Esophagus mucosa (tissue), 1 donor: ENCODE measurements around the gene USP27X. TPM values are rescaled to one million over a fixed set of nuclear protein-coding genes. Genes with fewer than 3 reads are reported as not detected.

Experiments
- ATAC-seq: fragments of 200-7000 bp; cut with Tn5 transposase; one replicate; pipeline ENCODE4 v1.9.1; 2020
- total RNA-seq: library from RNA; stranded (reverse); gene quantifications from one replicate; pipeline ENCODE4 v1.2.4, GENCODE V29; 2023
- donor health status: DM: yes; HTN: yes; CAD: no.

USP27X gene
- total RNA-seq, result 1.2 TPM

DNA sequence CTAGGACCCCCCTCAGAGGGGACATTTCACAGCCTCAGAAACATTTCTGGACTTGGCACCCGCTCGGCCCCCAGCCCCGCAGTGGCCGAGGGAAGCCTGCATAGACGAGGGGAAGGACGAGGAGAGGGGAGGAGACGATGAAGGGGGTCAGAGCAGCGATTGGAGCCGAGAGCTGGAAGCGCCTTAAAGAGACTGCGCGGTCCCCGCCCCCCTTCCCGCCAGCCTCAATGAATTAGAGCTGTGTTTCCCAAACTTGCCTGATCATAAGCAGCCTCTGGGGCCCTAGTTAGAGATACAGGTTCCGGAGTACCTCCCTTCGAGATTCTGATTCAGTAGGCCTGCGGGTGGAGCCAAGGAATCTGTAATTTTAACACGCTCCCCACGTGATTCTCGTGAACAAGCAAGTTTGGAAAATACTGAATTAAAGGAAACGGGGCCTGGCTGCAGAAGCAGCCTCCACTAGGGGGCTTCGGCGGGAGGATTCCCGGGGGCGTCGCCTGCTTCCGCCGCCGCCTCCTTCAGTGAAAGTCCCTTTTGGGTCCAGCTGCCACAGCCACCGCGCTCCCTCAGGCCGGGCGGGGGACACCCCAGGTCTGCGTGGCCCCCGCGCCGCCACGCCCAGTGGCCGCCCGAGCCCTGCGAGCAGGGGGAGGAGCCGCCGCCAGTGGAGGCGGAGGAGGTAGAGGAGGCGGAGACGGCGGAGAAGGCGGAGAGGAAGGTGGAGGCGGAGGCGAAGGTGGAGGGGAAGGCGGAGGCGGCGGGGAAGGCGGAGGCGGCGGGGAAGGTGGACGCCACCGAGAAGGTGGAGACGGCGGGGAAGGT lies at the start of gene USP27X:
Gene USP27X (plus strand): TSS at position 651 of the 822 bp plus-strand sequence. CDS start 824 bp downstream, outside the sequence.
- peak; percentile 91 for ATAC-seq

DNA sequence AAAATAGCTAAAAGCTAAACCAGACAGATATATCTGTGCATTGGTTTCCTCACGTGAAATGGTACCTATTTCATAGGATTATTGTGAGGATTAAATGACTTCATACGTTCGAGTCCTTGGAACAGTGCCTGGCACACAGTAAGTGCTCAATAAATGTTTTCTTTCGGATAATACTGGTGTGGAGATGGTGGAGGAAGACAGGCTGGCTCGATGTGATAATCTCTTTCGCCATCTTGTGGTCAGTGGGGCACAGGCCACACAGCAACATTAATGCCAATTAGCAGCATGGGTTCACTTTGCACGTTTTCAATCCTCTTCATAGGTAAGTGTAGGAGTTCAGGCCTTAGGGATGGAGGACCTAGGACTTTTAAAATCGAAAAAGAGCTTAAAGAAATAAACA lies 40.9 kb upstream of the USP27X start:
- ATAC-seq, result peak; percentile 44

DNA sequence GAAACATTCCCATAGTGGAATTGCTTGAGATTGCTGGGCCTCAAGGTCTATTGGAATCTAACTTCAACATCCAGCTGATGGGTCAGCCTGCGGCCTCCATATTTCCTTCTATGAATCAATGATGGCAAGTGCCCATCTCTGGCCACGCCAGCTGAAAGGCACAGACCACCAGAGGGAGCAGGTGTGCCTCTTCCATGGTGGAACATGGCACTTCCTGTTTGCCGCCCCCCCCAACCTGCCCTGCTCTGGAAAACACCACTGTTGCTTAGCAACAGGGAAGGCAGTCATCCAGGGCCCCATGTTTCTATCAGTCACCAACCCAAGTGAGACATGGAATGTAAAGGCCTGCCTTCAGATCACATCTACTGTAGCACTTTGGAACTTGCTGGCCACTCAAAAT lies 38.6 kb upstream of the USP27X start:
- peak; percentile 31 for ATAC-seq

DNA sequence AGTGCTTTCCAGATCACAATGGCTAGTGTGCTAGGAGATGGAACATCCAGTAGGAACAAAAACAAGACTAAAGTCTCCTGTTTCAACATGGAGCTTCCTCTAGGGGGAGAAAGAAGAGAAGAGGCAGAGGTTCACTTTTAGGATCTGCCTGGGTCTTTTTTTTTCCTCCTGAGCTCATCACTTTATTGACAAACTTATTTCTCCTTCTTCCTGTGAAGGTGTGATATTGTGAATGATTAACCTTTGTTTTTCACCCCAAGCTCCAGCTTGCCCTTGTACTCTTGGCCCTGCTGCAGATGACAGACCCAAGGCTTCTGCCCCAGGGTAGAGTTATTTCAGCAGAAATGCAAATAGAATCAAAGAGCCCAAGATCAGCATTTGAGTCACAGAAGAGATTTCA lies 36.7 kb upstream of the USP27X start:
- no peak for ATAC-seq

DNA sequence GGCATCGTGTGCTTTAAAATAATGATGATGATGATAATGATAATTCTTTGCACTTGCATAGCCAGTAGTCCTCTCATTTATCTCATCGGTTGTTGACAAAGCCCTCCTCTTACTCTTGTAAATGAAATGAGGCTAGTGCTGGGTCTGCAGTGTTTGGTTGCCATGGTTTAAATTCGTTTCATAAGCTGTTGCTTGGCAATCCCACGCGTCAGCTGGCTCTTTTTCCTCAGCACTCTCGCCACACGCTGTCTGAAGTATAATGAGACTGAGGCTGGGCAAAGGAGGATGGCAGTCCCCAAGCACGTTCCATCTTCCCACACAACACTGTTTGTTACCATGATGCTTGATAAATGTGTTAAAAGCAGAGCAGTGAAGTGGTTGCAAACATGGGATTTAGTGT lies 34.7 kb upstream of the USP27X start:
- ATAC-seq, result no peak

DNA sequence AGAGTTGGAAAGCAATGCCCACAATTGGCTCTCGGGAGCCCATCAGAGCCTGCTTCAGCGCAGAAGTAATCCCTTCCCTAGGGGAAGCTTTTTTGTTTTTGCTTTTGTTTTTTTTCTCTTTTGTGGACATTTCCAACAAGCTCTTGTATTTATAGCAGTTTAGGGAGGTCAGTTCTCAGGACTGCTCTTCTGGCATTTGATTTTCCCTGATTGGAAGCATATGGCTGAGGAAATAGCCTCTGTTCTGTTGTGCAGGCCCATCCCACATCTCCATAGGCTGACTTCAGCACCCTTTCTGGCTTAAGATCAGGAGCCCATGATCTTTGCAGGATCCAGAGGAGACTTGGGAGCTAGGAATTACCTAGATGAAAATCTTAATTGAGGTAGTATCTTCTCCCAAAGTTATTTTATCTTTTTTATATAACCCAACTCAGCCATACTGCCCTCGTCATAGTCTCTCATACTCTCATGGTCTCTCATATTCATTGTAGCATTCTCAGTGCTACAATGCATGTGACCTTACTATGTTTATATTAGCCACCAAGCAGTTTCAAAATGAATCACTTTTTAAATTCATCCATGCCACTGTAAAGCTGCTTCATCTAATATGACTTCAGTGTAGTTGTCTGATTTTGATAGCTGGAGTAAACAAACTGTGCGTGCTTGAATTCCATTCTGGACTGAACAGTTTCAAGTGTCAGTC lies 33.4 kb upstream of the USP27X start:
- no peak for ATAC-seq

DNA sequence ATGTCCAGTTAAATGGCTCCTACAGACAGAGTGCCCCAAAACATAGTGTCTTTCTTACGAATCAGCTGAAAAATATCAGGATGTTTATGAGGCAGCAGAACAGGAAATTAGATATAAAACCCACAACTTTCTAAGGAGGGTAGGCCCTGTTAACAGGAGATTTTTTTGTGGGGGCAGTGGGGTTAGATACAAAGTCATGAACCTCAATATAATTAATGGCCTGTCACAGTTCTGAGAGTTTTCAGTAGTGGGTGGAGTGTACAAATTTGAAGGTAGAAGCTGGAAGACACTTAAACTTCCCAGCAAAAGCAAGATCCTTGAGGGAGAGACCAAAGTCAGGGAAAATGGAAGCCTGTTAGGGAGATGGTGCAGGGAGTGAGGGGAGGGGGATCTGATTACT lies 32.8 kb upstream of the USP27X start:
- ATAC-seq, result no peak

DNA sequence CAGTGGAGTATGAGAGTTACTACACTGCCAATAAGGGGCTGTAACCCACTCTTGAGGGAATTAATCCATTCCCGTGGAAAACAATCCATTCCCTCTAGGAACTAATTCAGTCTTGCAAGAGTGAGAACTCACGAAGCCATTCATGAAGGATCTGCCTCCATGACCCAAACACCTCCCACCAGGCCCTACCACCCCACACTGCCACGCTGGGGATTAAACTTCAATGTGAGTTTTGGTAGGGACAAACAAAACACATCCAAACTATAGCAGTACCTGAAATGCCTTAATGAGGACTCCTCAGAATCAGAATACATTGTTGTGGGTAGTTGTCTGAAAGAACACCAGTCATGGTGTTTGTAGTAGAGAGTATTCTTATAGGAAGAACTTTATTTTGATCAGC lies 31.0 kb upstream of the USP27X start:
- no peak for ATAC-seq

DNA sequence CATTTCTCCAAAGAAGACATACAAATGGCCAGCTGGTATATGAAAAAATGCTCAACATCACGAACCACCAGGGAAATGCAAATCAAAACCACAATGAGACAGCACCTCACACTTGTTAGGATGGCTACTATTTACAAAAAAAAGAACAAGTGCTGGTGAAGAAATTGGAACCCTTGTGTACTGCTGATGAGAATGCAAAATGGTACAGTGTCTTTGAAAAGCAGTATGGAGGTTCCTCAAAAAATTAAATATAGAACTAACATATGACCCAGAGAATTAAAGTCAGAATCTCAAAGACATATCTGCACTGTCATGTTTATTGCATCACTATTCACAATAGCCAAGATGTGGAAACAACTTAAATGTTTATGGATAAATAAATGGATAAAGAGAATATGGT lies 29.3 kb upstream of the USP27X start:
- no peak for ATAC-seq

DNA sequence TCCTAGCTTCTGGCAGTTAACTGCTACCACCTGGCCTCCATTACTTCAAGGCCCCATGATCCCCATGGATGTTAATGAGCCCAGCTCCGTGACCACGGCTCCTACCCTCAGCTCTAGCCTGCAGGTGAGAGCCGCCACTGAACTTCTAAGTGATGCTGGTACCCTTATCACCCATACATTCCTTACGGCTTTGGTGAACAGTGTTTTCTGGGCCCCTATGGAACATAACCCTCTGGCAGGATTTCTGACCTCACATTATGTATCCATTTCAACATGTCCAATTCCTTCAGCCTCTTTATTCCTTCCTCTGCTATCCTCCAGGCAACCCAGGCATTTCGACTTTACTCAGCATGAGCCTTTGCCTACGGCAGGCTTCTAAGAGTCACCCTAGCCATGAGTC lies 25.6 kb upstream of the USP27X start:
- ATAC-seq, result no peak

DNA sequence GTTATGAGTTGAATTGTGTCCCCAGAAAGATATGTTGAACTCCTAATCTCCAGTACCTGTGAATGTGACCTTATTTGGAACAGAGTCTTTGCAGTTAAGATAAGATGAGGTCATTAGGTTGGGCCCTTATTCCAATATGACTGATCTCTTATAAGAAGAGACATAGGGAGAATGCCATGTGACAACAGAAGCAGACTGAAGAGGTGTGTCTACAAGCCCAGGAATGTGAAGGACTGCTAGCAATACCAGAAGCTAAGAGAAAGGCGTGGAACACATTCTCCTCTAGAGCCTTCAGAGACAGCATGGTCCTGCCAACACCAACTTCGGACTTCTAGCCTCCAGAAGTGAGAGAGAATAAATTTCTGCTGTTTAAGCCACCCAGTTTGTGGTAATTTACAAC lies 22.5 kb upstream of the USP27X start:
- ATAC-seq, result no peak

DNA sequence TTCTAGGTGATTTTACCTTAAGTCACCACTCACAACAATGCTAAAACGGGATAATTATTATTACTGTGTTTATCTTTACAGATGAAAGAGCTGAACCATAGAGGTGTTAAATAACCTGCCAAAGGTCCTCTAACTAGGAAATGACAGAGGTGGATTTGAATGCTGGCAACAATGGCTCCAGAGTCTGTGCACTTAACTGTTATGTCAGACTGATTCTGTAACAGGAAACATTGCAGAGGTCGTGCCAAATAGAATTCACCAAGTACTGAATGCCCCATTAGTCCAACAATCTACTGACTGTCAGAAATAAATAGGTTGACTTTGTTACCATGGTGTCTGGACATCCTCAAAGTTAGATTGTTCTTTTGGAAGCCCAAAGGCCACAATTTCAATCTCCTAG lies 20.9 kb upstream of the USP27X start:
- ATAC-seq, result no peak

DNA sequence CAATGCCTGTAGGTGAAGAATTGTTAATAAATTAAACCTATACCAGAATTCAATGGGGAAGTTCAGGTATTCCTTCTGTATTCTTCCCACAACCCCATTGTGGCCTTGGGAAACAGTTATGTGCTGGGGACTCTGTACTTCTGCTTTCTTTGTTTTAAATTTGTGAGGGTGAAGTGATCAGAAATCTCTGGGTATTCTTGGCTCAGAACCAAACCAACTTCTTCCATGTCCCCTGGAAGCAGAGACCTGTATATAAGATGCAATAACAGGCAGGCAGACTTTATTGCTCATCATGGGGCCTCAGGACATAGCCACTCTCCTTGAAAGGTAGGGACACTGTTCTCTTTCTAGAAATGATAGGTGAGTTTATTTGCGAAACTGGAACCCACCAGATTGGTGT lies 19.8 kb upstream of the USP27X start:
- ATAC-seq, result no peak

DNA sequence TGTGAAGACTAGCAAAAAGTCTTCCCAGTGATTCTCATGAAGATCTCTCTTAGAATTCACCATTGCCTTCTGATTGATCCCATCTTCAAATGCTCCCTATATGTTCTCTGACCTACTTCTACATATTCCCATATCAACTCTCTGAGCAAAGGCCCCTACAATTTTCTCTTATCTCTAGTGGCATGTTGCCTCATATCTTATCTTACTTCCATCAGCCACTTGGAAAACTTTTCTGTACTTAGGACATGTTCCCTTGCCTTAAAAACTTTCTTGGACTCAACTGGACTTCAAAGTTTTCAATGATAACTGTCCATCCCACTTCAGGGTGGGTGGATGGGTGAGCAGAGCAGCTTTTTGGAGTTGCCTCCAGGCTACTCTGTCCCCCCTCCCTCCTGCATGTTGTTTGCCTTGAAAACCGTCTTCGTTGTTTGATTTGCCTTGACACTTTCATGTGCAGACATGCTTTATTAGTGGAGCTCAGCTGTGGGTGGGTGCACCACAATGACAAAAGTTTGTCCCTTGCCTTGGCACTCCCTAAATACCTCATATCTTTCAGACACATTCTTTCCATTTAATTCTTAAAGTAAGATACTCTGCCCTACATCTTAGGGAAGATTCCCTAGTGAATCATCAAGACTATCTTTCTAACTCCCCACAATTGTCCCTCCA lies 18.3 kb upstream of the USP27X start:
- ATAC-seq, result no peak

DNA sequence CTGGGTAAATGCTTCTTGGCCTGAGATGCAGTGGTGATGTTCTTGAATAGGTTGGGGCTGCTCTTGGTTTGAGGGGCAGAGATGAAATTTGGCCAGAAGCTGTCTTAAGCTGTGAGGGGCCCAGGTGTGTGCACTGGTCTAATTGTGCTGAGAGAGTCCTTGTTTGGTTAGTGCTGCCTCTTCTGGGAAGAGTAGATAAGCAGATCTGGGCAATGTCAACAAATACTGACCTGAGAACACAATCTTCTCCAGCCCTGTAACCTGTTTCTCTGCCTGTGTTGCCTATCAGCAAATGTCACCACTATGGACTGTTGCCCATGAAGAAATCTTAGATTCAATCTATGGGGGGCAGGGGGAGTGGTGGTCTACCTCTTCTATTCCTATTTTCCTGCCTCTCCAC lies 17.2 kb upstream of the USP27X start:
- ATAC-seq, result no peak

DNA sequence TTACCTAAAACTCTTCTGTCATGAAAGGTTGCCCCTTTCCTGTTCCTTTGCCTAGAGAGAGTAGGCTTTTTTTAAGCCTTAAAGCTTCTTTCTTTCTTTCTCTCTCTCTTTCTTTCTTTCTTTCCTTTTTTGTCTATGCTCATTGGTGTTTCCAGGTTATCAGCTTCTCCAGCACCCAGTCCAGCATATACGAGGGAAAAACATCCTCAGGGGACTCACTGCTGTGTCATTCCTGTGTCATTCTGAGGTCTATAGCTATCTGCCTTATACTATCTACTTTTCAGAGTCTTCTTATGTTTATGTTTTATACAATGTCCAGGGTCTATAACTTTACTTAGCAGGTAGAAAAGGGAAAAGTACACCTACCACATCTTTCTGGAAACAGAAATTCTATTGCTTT lies 10.5 kb upstream of the USP27X start:
- ATAC-seq, result no peak

DNA sequence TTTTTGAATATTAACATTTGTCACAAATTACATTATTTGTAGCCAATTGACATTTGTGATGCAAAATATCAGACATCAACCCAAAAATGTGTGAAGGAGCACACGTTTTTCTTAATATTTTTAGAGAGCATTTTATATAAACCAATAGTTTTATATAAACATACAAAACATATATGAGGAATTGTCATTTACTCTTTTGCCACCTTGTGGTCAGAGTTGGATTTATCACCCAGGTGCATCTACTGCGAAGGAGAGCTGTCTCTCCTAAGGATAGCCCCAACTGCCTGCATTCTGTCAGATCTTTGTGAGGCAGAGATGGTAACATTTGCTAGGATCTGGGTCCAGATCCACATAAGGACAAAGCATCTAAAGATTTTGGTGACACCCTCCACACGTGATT lies 2.5 kb upstream of the USP27X start:
- no peak for ATAC-seq

DNA sequence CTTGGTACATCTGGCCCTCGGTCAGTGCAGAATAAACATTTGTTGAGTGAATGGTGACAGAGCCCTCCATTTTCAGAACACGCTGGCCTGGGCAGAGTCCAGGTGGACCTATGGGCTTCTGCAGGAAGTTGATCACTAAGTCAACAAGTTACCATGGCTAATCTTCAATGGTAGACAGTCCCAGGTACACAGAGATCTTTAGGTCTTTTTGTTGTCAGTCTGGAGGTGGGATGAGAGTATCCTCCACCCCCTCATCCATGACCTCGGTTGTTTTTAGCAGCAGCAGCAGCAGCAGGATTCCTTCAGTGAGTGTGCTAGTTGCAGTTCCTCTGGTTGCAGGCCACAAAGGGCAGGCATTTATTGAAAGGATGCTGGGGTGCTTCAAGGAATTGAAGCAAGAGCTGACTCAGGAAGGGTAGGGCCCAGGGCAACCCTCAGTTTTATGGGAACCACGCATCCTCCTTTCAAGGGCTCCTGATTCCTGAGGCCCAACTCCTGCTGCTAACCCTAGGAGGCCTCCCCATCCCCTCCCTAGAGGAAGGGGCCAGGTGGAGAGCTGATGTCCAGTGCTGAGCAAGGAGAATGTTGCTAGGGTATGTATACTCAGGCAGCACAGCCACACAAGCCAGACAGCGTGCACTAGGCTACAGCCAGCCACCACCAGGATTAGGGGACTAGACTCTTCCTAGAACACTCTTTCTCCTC lies 1.7 kb upstream of the USP27X start:
- no peak for ATAC-seq

DNA sequence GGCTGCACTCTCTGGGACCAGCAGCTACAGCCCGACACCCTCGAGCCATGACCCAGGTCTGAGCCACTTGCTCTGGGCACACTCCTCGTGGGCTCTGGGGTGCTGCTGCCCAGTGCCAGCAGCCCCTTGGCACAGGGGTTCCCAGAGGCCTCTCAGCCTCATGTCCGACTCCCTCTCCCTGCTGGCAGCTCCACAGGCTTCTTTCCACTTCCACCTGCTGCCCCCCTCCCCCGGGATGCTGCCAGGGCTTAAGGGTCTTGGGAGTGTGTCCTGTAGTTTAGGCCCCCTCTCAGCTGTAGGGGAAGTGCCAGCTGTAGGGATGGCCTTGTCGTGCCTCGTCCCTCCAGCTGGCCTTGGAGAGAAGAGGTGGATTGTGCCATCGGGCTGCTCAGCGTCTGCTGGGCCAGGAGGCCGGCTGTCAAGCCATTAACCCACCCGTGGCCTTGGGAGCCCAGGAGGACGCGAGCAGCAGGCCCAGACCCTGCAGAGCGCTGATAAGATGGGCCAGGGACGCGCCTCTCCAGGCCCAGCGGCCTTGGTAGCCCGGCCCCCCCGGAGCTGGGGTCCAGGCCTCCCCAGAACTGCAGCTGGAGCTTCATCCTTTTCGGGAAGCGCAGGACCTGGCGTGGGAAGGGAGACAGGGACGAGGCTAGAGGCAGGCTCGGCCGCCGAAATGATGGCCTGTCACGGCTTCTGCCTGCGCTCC lies 1.0 kb upstream of the USP27X start:
- no peak for ATAC-seq

DNA sequence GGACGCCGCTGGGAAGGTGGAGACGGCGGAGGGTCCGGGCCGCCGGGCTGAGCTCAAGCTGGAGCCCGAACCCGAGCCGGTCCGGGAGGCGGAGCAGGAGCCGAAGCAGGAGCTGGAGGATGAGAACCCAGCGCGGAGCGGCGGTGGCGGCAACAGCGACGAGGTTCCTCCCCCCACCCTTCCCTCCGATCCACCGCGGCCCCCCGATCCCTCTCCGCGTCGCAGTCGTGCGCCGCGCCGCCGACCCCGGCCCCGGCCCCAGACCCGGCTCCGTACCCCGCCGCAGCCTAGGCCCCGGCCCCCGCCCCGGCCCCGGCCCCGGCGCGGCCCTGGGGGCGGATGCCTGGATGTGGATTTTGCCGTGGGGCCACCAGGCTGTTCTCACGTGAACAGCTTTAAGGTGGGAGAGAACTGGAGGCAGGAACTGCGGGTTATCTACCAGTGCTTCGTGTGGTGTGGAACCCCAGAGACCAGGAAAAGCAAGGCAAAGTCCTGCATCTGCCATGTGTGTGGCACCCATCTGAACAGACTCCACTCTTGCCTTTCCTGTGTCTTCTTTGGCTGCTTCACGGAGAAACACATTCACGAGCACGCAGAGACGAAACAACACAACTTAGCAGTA lies 483 bp downstream of the USP27X start:
- ATAC-seq, result peak; percentile 15

DNA sequence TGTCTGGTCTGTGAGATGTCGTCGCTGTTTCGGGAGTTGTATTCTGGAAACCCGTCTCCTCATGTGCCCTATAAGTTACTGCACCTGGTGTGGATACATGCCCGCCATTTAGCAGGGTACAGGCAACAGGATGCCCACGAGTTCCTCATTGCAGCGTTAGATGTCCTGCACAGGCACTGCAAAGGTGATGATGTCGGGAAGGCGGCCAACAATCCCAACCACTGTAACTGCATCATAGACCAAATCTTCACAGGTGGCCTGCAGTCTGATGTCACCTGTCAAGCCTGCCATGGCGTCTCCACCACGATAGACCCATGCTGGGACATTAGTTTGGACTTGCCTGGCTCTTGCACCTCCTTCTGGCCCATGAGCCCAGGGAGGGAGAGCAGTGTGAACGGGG lies 1.4 kb downstream of the USP27X start:
- no peak for ATAC-seq

DNA sequence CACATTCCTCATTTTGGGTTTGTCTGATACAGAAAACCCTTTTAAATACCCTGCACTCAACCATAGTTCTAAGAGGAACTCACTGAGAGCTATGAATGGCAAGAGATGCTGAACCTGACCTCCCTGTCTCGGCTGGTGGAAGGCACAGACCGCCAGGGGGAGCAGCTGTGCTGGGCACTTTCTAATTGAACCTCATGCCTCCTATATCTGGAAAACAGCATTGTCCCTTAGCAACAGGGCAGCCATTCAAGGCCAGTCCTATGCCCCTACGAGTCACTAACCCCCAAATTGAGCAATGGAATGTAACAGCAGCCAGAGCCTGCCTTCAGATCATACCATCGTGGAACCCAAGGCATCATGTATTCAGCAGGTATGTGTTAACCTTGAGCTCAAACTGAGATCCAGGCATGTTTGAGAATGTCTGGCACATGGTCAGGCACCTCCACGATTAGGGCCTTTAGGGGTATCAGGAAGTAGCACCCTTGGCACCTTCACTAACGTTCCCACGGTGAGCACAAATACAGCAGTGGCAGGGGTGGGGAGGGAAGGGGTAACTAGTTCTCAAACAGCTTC lies 5.1 kb downstream of the USP27X start:
- ATAC-seq, result peak; percentile 37
